Naive thymus-derived CD4-positive, alpha-beta T cell (primary cell): ENCODE data around the gene DOCK8. TPM values are rescaled to one million over a fixed set of nuclear protein-coding genes. Genes with fewer than 3 reads are reported as not detected.

Experiments
- ATAC-seq: fragments of 150-1000 bp; cut with Tn5 transposase; 2 replicates; pipeline ENCODE4 v1.10.0; 2021; ENCODE audit warnings: mild to moderate bottlenecking, moderate library complexity
- CTCF ChIA-PET: fragments of 350-600 bp; sonication (Branson Sonifier 250); formaldehyde crosslinking; loops from one replicate; lab custom pipeline; 2021; ENCODE audit warnings: antibody characterized with exemption; lab: Charles Lee
- POLR2A ChIA-PET: fragments of 350-600 bp; sonication (Branson Sonifier 250); formaldehyde crosslinking; loops from one replicate; lab custom pipeline; 2021; ENCODE audit warnings: antibody characterized with exemption, inconsistent platforms; lab: Charles Lee
- DNase-seq, 9 donors: peaks; one replicate each; pipeline versions ENCODE4 v3.0.0 to v3.0.0-alpha.2; 2020 to 2022; ENCODE audit warnings: mixed read lengths in 1 of 9
- H3K27ac ChIP-seq: one replicate; pipeline ENCODE4 v1.7.0; 2013; ENCODE audit warnings: mild to moderate bottlenecking, low read depth, low read length, moderate library complexity
- H3K27me3 ChIP-seq, 2 donors: one replicate each; pipeline ENCODE4 v1.7.0; 2013; ENCODE audit warnings: low read length in 2 of 2, mild to moderate bottlenecking in 2 of 2, moderate library complexity in 2 of 2; ENCODE audit not compliant: control insufficient read depth in 2 of 2, insufficient read depth in 2 of 2
- H3K36me3 ChIP-seq, 3 experiments: 1 replicate in 2 of 3; 2 replicates in 1 of 3; pipeline ENCODE4 v1.7.0; 2013; ENCODE audit warnings: low read length in 3 of 3, mild to moderate bottlenecking in 3 of 3, moderate library complexity in 1 of 3; ENCODE audit not compliant: insufficient read depth in 3 of 3, control insufficient read depth in 2 of 3
- H3K4me1 ChIP-seq, 2 donors: one replicate each; pipeline ENCODE4 v1.7.0; 2013; ENCODE audit warnings: low read length in 2 of 2, mild to moderate bottlenecking in 2 of 2, moderate library complexity in 1 of 2; ENCODE audit not compliant: control insufficient read depth in 2 of 2, insufficient read depth in 2 of 2
- H3K4me3 ChIP-seq: 2 replicates; pipeline ENCODE4 v1.7.0; 2013; ENCODE audit warnings: mild to moderate bottlenecking, low read length
- H3K9me3 ChIP-seq, 3 experiments: 1 replicate in 2 of 3; 2 replicates in 1 of 3; pipeline ENCODE4 v1.7.0; 2013; ENCODE audit warnings: low read length in 3 of 3; ENCODE audit not compliant: control insufficient read depth in 2 of 3
- H3K27ac Mint-ChIP-seq, 9 donors: one replicate each; pipeline ENCODE4 v1.8.0; 2020 to 2022; ENCODE audit warnings: mixed read lengths in 9 of 9, mild to moderate bottlenecking in 8 of 9, moderate library complexity in 5 of 9, inconsistent platforms in 2 of 9
- H3K27me3 Mint-ChIP-seq, 5 donors: one replicate each; pipeline ENCODE4 v1.8.0; 2021 to 2022; ENCODE audit warnings: mixed read lengths in 5 of 5, mild to moderate bottlenecking in 1 of 5
- H3K36me3 Mint-ChIP-seq, 5 donors: one replicate each; pipeline ENCODE4 v1.8.0; 2020 to 2022; ENCODE audit warnings: mixed read lengths in 5 of 5, mild to moderate bottlenecking in 3 of 5, inconsistent platforms in 1 of 5
- H3K4me1 Mint-ChIP-seq, 7 donors: one replicate each; pipeline ENCODE4 v1.8.0; 2020 to 2022; ENCODE audit warnings: mixed read lengths in 7 of 7, mild to moderate bottlenecking in 3 of 7, inconsistent platforms in 1 of 7
- H3K4me3 Mint-ChIP-seq, 10 donors: one replicate each; pipeline ENCODE4 v1.8.0; 2020 to 2022; ENCODE audit warnings: mild to moderate bottlenecking in 10 of 10, mixed read lengths in 10 of 10, moderate library complexity in 6 of 10, inconsistent platforms in 2 of 10
- H3K9me3 Mint-ChIP-seq, 11 donors: one replicate each; pipeline ENCODE4 v1.8.0; 2020 to 2022; ENCODE audit warnings: mixed read lengths in 11 of 11, mild to moderate bottlenecking in 4 of 11, inconsistent platforms in 1 of 11, moderate library complexity in 1 of 11
- intact Hi-C, 2 donors: fragments of 100-400 bp; cut with micrococcal nuclease; formaldehyde crosslinking; loops; one replicate each; pipeline ENCODE4 v1.15.1; 2023
- polyA plus RNA-seq, 2 donors: library from polyadenylated mRNA; unstranded; fragments of 300-500 nt; fragmentation: Illumina TruSeq; gene quantifications; one replicate each; pipeline ENCODE4 v1.2.3, GENCODE V29; 2021
- total RNA-seq, 6 experiments: library from RNA in 5 of 6; stranded (reverse) in 5 of 6; gene quantifications; 1 replicate in 5 of 6; 2 replicates in 1 of 6; pipeline ENCODE4 v1.2.3 and lab custom pipeline; 2021 to 2026

DOCK8 gene
- total and polyA plus RNA-seq, 7 experiments from 2014 or later, result 47.7 to 294 (median 225) TPM

DNA sequence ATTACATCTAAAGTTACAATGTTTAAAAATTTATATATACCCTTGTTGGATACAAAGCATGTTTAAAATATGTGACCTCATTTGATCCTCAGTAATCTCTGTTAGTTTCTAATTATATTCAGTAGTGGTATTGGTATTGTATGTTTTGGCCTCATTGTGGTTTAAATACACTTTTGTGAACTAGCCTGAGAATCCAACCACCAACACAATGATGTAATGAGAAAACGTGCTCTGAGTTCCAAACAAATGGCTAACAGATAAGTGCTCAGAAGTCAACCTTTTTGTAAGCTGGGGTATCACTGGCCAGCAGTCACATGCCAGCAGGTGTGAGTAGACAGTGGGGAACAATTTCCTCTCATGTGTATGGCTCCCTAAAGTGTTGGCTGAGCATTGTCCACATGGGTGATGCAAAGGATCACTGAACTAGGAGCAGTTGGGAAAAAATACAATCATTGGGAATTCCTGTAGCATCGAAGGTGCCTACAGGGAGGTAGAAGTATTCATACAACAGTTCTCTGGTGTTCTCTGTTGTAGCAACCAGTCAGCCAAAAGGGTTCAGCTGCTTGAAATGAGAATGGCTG is 56.1 kb downstream of the DOCK8 start:
- ChIA-PET POLR2A (no interaction called here), CTCF (interaction anchor here (0.5 kb wide), 1 partner anchor 50 kb away, joined by 5 read pairs; no protein-coding TSS in a partner anchor)
- Histone ChIP-seq H3K9me3 (no peaks in the 10 kb centered on the region), H3K27ac (peak overlapping the region; percentile 88), H3K36me3 (no peaks in the 10 kb centered on the region), H3K27me3 (no peaks in the 10 kb centered on the region), H3K4me1 (peaks cover 19 to 23% of the 10 kb centered on the region in 2 donors), H3K4me3 (no peak overlapping the region)
- H3K36me3 Mint-ChIP-seq, result peaks cover 5 to 34% (median 6%) of the 10 kb centered on the region in 5 donors
- no peaks in the 10 kb centered on the region for H3K27me3 Mint-ChIP-seq
- intact Hi-C loops, result loop anchor here (5.0 to 10.0 kb wide), 3 partner anchors 93 to 1747 kb away; partner anchors contain the start of genes KANK1 (in 1 of the 2), SMARCA2 (in 1 of the 2) and ZNG1A (in 1 of the 2)
- DNase-seq (no peak), ATAC-seq (no peak)
- H3K9me3 Mint-ChIP-seq, result peaks cover 0 to 2% (median 0%) of the 10 kb centered on the region in 11 donors
- peaks cover 24 to 58% (median 47%) of the 10 kb centered on the region in 7 donors for H3K4me1 Mint-ChIP-seq
- peak overlapping the region in 1 of 10 donors; percentile 53 for H3K4me3 Mint-ChIP-seq
- peak overlapping the region in 6 of 9 donors; percentile 68 to 99 (median 96) for H3K27ac Mint-ChIP-seq

DNA sequence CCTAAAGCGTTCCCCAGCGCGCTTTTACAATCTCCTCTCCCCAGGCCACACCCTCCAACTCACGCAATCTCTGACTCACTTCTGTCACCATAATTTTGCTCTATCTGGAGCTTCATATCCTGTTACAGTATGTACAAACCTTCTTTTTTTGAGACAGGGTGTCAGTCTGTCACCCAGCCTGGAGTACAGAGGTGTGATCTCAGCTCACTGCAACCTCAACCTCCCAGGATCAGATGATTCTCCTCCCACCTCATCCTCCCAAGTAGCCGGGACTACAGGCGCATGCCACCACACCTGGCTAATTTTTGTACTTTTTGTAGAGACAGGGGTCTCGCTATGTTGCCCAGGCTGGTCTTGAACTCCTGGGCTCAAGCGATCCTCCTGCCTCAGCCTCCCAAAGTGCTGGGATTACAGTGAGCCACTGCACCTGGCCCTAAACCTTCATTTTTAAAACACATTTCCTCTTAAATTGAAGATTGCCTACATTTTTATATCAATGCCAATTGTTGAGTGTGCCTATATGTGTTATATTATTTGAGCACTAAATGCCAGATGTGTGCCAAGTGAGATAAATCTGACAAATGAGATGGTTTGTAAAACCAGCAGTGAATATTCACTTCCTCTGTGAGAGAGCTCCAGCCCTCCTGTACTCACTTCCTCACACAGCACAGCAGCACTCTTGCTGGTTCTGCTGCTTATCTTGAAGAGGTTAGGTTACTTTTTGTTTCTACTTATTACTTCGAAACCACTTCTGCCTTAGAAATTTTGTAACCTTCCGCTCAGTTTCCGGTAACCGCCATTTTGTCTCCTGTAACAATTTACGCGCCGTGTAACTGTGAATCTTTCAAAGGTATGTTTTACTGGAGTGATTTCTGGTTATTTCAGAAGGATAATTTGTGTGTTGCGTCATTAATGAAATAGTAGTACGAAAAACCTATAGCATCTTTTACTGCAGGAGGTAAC is 57.9 kb downstream of the DOCK8 start:
- ATAC-seq (peak; percentile 93), DNase-seq (peak; percentile 20 to 91 (median 85))
- H3K4me3 ChIP-seq, result peak overlapping the region; percentile 56
- Mint-ChIP-seq H3K27ac (peak overlapping the region in 7 of 9 donors; percentile 83 to 99 (median 94)), H3K36me3 (peaks cover 5 to 40% (median 9%) of the 10 kb centered on the region in 5 donors), H3K4me1 (peaks cover 30 to 66% (median 55%) of the 10 kb centered on the region in 7 donors), H3K9me3 (peaks cover 0 to 2% (median 0%) of the 10 kb centered on the region in 11 donors), H3K4me3 (peak overlapping the region in 9 of 10 donors; percentile 86 to 99 (median 92)), H3K27me3 (no peaks in the 10 kb centered on the region)
- no peaks in the 10 kb centered on the region for H3K36me3 ChIP-seq
- H3K27me3 ChIP-seq, result no peaks in the 10 kb centered on the region
- ChIA-PET CTCF (interaction anchor here (0.7 to 1.4 kb wide), 4 partner anchors 13 to 96 kb away, joined by 3 read pairs; partner anchors contain the start of gene DOCK8), POLR2A (interaction anchor here (0.6 to 4.0 kb wide), 9 partner anchors 8 to 96 kb away, joined by 3 to 21 read pairs (median 4); partner anchors contain the start of gene DOCK8)
- H3K27ac ChIP-seq, result peak overlapping the region; percentile 88
- no peaks in the 10 kb centered on the region for H3K9me3 ChIP-seq
- H3K4me1 ChIP-seq, result peaks cover 33 to 36% of the 10 kb centered on the region in 2 donors
- intact Hi-C loops, result loop anchor here (1.0 to 10.0 kb wide), 9 partner anchors 10 to 1745 kb away; partner anchors contain the start of genes KANK1 (in 1 of the 2), SMARCA2 (in 1 of the 2) and ZNG1A (in 1 of the 2)

DNA sequence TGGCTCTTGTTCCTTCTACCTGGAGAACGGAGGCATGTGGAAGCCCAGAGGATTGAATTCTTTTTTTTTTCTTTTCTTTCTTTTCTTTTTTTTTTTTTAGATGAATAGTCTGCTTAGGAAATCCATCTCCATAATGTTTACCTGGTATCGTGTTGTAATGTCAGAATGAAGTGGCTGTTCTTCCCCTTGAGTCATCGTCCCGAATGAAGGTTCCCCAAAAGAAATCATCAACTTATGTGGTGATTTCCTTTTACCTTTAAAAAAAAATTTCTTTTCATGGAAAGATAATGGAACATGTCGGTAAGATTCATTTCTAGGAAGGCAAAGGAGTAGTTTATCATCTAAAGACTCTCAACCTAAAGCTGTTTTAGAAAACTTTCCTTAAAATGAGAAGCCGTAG is 59.7 kb downstream of the DOCK8 start:
- Mint-ChIP-seq H3K36me3 (peaks cover 5 to 36% (median 9%) of the 10 kb centered on the region in 5 donors), H3K27ac (peak overlapping the region in 7 of 9 donors; percentile 83 to 99 (median 95)), H3K9me3 (peaks cover 0 to 2% (median 0%) of the 10 kb centered on the region in 11 donors), H3K4me3 (peak overlapping the region in 9 of 10 donors; percentile 86 to 99 (median 92)), H3K27me3 (no peaks in the 10 kb centered on the region), H3K4me1 (peaks cover 26 to 53% (median 41%) of the 10 kb centered on the region in 7 donors)
- POLR2A ChIA-PET, result interaction anchor here (2.6 to 4.0 kb wide), 2 partner anchors 13 to 59 kb away, joined by 12 to 21 read pairs; partner anchors contain the start of gene DOCK8
- CTCF ChIA-PET, result no interaction called here
- DNase-seq, result no peak
- ATAC-seq, result no peak
- Histone ChIP-seq H3K9me3 (no peaks in the 10 kb centered on the region), H3K27ac (peak overlapping the region; percentile 88), H3K36me3 (peaks cover 0 to 6% (median 0%) of the 10 kb centered on the region in 3 experiments), H3K4me1 (peaks cover 52 to 54% of the 10 kb centered on the region in 2 donors), H3K4me3 (peak overlapping the region; percentile 56), H3K27me3 (no peaks in the 10 kb centered on the region)
- intact Hi-C loops, result loop anchor here (5.0 to 10.0 kb wide), 3 partner anchors 97 to 1743 kb away; partner anchors contain the start of genes KANK1 (in 1 of the 2), SMARCA2 (in 1 of the 2) and ZNG1A (in 1 of the 2)

DNA sequence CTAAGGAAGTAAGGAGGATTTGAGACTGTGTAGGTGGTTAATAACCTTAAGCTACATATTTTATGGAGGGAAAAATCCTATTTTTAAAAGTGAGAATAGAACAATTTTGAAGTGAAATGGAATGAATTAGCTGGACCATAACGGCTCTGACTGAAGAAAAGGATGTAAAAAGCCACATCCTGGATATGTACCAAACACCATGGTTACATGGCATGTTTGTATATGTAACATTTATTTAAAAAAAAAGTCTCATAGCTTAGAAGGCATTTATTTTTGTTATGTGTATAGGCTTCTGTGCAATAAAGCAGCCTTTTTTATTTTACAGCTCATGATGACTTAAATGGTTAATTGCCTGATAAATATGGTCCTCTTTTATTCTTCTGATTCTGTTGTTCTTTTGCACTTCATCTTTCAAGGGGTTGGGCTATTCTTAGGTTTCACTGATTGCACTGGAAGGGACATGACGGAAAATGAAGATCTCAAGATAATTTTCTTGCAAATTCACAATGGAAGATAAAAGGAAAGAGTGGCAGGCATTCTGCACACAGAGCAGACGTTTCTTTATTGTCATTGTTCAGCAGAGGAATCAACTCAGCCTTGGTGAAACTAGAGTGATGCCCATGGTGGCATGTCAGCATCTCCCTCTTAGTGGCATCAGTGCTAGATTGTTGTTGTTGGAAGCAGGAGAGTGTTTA is 63.1 kb downstream of the DOCK8 start:
- ATAC-seq (no peak), DNase-seq (peak in 7 of 9 donors; percentile 57 to 81 (median 75))
- Histone ChIP-seq H3K9me3 (no peaks in the 10 kb centered on the region), H3K27me3 (no peaks in the 10 kb centered on the region), H3K4me1 (peaks cover 67 to 69% of the 10 kb centered on the region in 2 donors), H3K27ac (peak overlapping the region; percentile 83), H3K4me3 (peak overlapping the region; percentile 14), H3K36me3 (peaks cover 0 to 26% (median 8%) of the 10 kb centered on the region in 3 experiments)
- POLR2A ChIA-PET, result interaction anchor here (0.5 to 1.0 kb wide), 4 partner anchors 12 to 31 kb away, joined by 3 read pairs; no protein-coding TSS in a partner anchor
- peaks cover 5 to 42% (median 14%) of the 10 kb centered on the region in 5 donors for H3K36me3 Mint-ChIP-seq
- no peaks in the 10 kb centered on the region for H3K9me3 Mint-ChIP-seq
- no peak overlapping the region for H3K27ac Mint-ChIP-seq
- intact Hi-C loops, result loop anchor here in 1 of 2 donors (10.0 kb wide), 1 partner anchor 227 kb away; the partner anchor contains the start of gene KANK1
- no peaks in the 10 kb centered on the region for H3K27me3 Mint-ChIP-seq
- CTCF ChIA-PET, result interaction anchor here (0.9 kb wide), 1 partner anchor 60 kb away, joined by 5 read pairs; no protein-coding TSS in a partner anchor
- H3K4me1 Mint-ChIP-seq, result peaks cover 34 to 46% (median 42%) of the 10 kb centered on the region in 7 donors
- H3K4me3 Mint-ChIP-seq, result no peak overlapping the region

DNA sequence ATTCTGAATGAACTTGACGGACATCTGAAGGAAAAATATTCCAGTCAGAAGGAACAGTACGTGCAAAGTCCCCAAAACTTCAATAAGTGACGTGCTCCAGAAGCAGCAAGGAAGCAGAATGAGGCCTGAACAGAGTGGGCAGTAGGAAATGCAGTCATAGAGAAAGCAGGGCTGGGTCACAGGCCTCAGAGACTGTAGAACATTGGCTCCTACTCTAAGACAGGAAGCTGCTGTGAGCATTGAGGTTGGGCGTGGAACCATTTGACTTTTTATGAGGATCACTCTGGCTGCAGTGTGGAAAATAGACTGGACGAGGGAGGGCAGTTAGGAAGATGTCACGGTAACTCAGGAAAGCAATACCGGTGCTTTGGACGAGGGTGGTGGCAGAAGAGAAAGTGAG is 64.0 kb downstream of the DOCK8 start:
- ATAC-seq (peak; percentile 47), DNase-seq (peak in 8 of 9 donors; percentile 20 to 47 (median 29))
- H3K27me3 Mint-ChIP-seq, result no peaks in the 10 kb centered on the region
- H3K27ac Mint-ChIP-seq, result no peak overlapping the region
- peaks cover 36 to 52% (median 46%) of the 10 kb centered on the region in 7 donors for H3K4me1 Mint-ChIP-seq
- peak overlapping the region; percentile 83 for H3K27ac ChIP-seq
- ChIA-PET CTCF (no interaction called here), POLR2A (interaction anchor here (0.5 to 0.6 kb wide), 2 partner anchors 24 to 32 kb away, joined by 3 read pairs; no protein-coding TSS in a partner anchor)
- intact Hi-C loops, result loop anchor here in 1 of 2 donors (10.0 kb wide), 1 partner anchor 226 kb away; the partner anchor contains the start of gene KANK1
- H3K36me3 ChIP-seq, result peaks cover 8 to 26% (median 8%) of the 10 kb centered on the region in 3 experiments
- peak overlapping the region; percentile 11 for H3K4me3 ChIP-seq
- no peaks in the 10 kb centered on the region for H3K9me3 Mint-ChIP-seq
- H3K4me3 Mint-ChIP-seq, result no peak overlapping the region
- H3K9me3 ChIP-seq, result no peaks in the 10 kb centered on the region
- H3K4me1 ChIP-seq, result peaks cover 75 to 78% of the 10 kb centered on the region in 2 donors
- peaks cover 5 to 39% (median 18%) of the 10 kb centered on the region in 5 donors for H3K36me3 Mint-ChIP-seq
- no peaks in the 10 kb centered on the region for H3K27me3 ChIP-seq
